IPS-NIHi11 (cell line): ENCODE measurements around the gene KBTBD3.
"Not testable (repeated sequence)": the region's sequence is repeated elsewhere in the genome, so short reads cannot be mapped to it uniquely, and the experiment has no call there.

Experiments
- DNase-seq: peaks from one replicate; pipeline ENCODE4 v3.0.0; 2012; ENCODE audit warnings: mixed read lengths, low spot score

Gene KBTBD3

GRCh38 chr11:106061249-106061784 is 15.8 kb downstream of the KBTBD3 start:
- no peak for DNase-seq

- no peak for DNase-seq
Observed at GRCh38 chr11:106059617-106060016, 17.5 kb downstream of the KBTBD3 start.

- DNase-seq = not testable (repeated sequence)
Observed at GRCh38 chr11:106058377-106058776, 18.8 kb downstream of the KBTBD3 start.

- DNase-seq = no peak
Observed at GRCh38 chr11:106051103-106051502, 26.0 kb downstream of the KBTBD3 start.

- DNase-seq = no peak
Observed at GRCh38 chr11:106049727-106050476, 27.2 kb downstream of the KBTBD3 start.

- DNase-seq = no peak
Observed at GRCh38 chr11:106047631-106048030, 29.5 kb downstream of the KBTBD3 start.

GRCh38 chr11:106043540-106043939 is 33.6 kb downstream of the KBTBD3 start:
- no peak for DNase-seq

- no peak for DNase-seq
Observed at GRCh38 chr11:106032861-106033260, 44.3 kb downstream of the KBTBD3 start.

GRCh38 chr11:106031936-106032335 is 45.2 kb downstream of the KBTBD3 start:
- no peak for DNase-seq

GRCh38 chr11:106031202-106031810 is 45.8 kb downstream of the KBTBD3 start:
- DNase-seq = no peak

GRCh38 chr11:106030609-106031008 is 46.5 kb downstream of the KBTBD3 start:
- no peak for DNase-seq

- no peak for DNase-seq
Observed at GRCh38 chr11:106022795-106023275, 54.3 kb downstream of the KBTBD3 start.

- peak; percentile 96 for DNase-seq
Observed at GRCh38 chr11:106021967-106022794, 55.0 kb downstream of the KBTBD3 start, which contains the start of gene MSANTD4. MSANTD4 (minus strand) TSS chr11:106022240; CDS start chr11:106010917, 11,323 bp downstream.

- DNase-seq = no peak
Observed at GRCh38 chr11:106021181-106021966, 55.8 kb downstream of the KBTBD3 start.

GRCh38 chr11:106017093-106017492 is 60.1 kb downstream of the KBTBD3 start:
- DNase-seq = no peak

- DNase-seq = no peak
Observed at GRCh38 chr11:106015066-106015465, 62.1 kb downstream of the KBTBD3 start.

GRCh38 chr11:106014620-106015019 is 62.5 kb downstream of the KBTBD3 start:
- no peak for DNase-seq

GRCh38 chr11:106014035-106014434 is 63.1 kb downstream of the KBTBD3 start:
- DNase-seq = no peak

- DNase-seq = no peak
Observed at GRCh38 chr11:106012744-106013143, 64.4 kb downstream of the KBTBD3 start.

- DNase-seq = no peak
Observed at GRCh38 chr11:106011481-106011880, 65.7 kb downstream of the KBTBD3 start.

GRCh38 chr11:106003094-106003493 is 74.1 kb downstream of the KBTBD3 start:
- not testable (repeated sequence) for DNase-seq
